Daoy (cell line): ENCODE measurements around the gene CDKAL1. TPM values are rescaled to one million over a fixed set of nuclear protein-coding genes. Genes with fewer than 3 reads are reported as not detected.
A peak's percentile ranks its signal among the peaks of the same experiment; 100 is the strongest.
"Not testable (repeated sequence)": the region's sequence is repeated elsewhere in the genome, so short reads cannot be mapped to it uniquely, and the experiment has no call there.

Experiments
- DNase-seq: peaks from one replicate; pipeline ENCODE4 v3.0.0-alpha.2; 2015; ENCODE audit warnings: low read depth
- total RNA-seq: library from RNA; depleted of rRNA; stranded (reverse); fragments of >200 nt; shearing (Covaris generic); gene quantifications from 2 replicates; pipeline ENCODE4 v1.2.3, GENCODE V29; 2014

Gene CDKAL1
- total RNA-seq, 1 experiment from 2014 or later = 34.0 TPM

GRCh38 chr6:21171801-21172200 lies 637.5 kb downstream of the CDKAL1 start:
- no peak for DNase-seq

- DNase-seq = no peak
These were observed 638.8 kb downstream of the CDKAL1 start for GRCh38 chr6:21173031-21173430.

- no peak for DNase-seq
These were observed 639.4 kb downstream of the CDKAL1 start for GRCh38 chr6:21173678-21174077.

- DNase-seq = no peak
These were observed 641.9 kb downstream of the CDKAL1 start for GRCh38 chr6:21176197-21176596.

GRCh38 chr6:21180155-21180554 lies 645.9 kb downstream of the CDKAL1 start:
- DNase-seq = no peak

GRCh38 chr6:21180800-21181337 lies 646.6 kb downstream of the CDKAL1 start:
- DNase-seq = no peak

- DNase-seq = no peak
These were observed 647.6 kb downstream of the CDKAL1 start for GRCh38 chr6:21181866-21182265.

- DNase-seq = no peak
These were observed 648.3 kb downstream of the CDKAL1 start for GRCh38 chr6:21182589-21182988.

- no peak for DNase-seq
These were observed 651.7 kb downstream of the CDKAL1 start for GRCh38 chr6:21185861-21186478.

GRCh38 chr6:21186479-21187055 lies 652.3 kb downstream of the CDKAL1 start:
- no peak for DNase-seq

- DNase-seq = no peak
These were observed 653.2 kb downstream of the CDKAL1 start for GRCh38 chr6:21187485-21187884.

- DNase-seq = no peak
These were observed 654.4 kb downstream of the CDKAL1 start for GRCh38 chr6:21188505-21189223.

GRCh38 chr6:21189759-21190158 lies 655.5 kb downstream of the CDKAL1 start:
- DNase-seq = no peak

GRCh38 chr6:21190701-21191100 lies 656.4 kb downstream of the CDKAL1 start:
- DNase-seq = no peak

- no peak for DNase-seq
These were observed 659.7 kb downstream of the CDKAL1 start for GRCh38 chr6:21193790-21194475.

GRCh38 chr6:21195301-21195700 lies 661.0 kb downstream of the CDKAL1 start:
- DNase-seq = not testable (repeated sequence)

- peak; percentile 46 for DNase-seq
These were observed 663.9 kb downstream of the CDKAL1 start for GRCh38 chr6:21198032-21198640.

- DNase-seq = no peak
These were observed 665.0 kb downstream of the CDKAL1 start for GRCh38 chr6:21199262-21199661.

GRCh38 chr6:21200134-21200870 lies 666.0 kb downstream of the CDKAL1 start:
- peak; percentile 57 for DNase-seq

- DNase-seq = no peak
These were observed 666.9 kb downstream of the CDKAL1 start for GRCh38 chr6:21201187-21201586.
